ENCODE measurements around the gene MYO5B.

MYO5B gene

DNA sequence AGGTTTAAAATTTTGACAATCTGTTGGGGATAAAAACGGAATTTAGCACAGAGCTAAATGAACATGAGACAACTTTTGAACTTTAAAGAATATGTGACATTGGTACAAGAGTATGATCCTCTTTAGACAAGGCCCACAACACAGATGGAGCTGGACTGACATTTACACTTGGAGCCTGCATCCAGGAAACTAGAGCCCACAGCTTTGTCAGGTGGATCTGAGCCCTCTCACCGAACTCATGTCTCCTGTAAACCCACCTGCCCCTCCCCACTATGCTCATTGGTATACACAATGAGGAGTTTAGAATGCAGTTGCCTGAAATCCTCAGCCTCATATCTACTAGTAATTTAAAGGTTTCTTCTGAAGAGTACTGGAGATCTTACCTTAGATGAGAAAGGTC is 359.5 kb downstream of the MYO5B start:
- Histone ChIP-seq H3K36me3 (ENCODE audit: control insufficient read depth, insufficient read depth, low read length) (no peaks in the 10 kb centered on the region), H3K27me3 (ENCODE audit: control insufficient read depth, insufficient read depth, low read length) (no peaks in the 10 kb centered on the region), H3K4me3 (ENCODE audit: low read depth, low read length) (no peak overlapping the region), H3K4me1 (ENCODE audit: control insufficient read depth, insufficient read depth, low read length) (no peaks in the 10 kb centered on the region), H3K9me3 (ENCODE audit: control insufficient read depth, insufficient read depth, low read depth, low read length) (peaks cover 2% of the 10 kb centered on the region; the same call in 1 of the 2 replicates), H3K9ac (ENCODE audit: low read length) (no peak overlapping the region), H3K27ac (ENCODE audit: low read depth, low read length) (no peak overlapping the region)

DNA sequence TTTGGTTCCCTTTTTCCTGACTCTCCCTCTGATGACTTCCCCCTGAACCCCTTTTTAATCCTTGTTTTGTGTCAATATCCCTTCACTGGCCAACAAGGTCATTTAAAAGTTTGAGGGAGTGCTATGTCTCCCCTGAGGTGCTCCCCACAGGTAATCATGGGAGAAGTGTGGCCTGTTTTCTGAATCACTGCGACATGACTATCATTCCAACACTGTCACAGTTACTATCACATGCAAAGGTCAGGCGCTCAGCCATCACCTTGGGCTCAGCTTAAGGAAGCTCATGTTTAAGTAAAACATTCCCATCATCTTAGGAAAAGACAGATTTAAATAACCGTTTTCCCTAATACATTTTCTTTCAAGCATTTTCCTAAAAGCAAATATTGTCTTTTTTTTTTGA is 360.7 kb downstream of the MYO5B start:
- Histone ChIP-seq H3K9ac (ENCODE audit: low read length) (no peak overlapping the region), H3K9me3 (ENCODE audit: control insufficient read depth, insufficient read depth, low read depth, low read length) (peaks cover 6% of the 10 kb centered on the region; the same call in 1 of the 2 replicates), H3K4me3 (ENCODE audit: low read depth, low read length) (no peak overlapping the region), H3K36me3 (ENCODE audit: control insufficient read depth, insufficient read depth, low read length) (no peaks in the 10 kb centered on the region), H3K27me3 (ENCODE audit: control insufficient read depth, insufficient read depth, low read length) (no peaks in the 10 kb centered on the region), H3K27ac (ENCODE audit: low read depth, low read length) (no peak overlapping the region), H3K4me1 (ENCODE audit: control insufficient read depth, insufficient read depth, low read length) (no peaks in the 10 kb centered on the region)

DNA sequence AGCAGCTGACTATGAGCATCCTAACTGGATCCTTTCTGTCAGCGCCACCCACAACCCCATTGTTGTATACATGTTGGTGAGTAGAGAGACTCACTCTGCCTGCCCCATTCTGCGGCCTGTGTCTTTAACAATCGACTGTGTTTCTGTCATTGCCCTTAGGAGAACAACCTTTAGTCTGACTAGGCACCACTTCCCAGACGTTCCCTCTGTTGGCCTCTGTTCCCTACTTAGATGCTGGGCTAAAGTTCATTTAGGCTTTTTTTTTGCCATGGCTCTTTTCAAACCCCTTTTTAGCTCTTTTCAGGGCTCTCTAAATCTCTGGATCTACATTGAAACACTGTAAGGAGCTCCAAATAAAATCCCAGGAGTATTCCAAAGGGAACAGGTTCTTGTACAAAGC is 361.1 kb downstream of the MYO5B start:
- Histone ChIP-seq H3K4me3 (ENCODE audit: low read depth, low read length) (no peak overlapping the region), H3K9me3 (ENCODE audit: control insufficient read depth, insufficient read depth, low read depth, low read length) (peaks cover 6% of the 10 kb centered on the region; the same call in 1 of the 2 replicates), H3K27me3 (ENCODE audit: control insufficient read depth, insufficient read depth, low read length) (no peaks in the 10 kb centered on the region), H3K4me1 (ENCODE audit: control insufficient read depth, insufficient read depth, low read length) (no peaks in the 10 kb centered on the region), H3K9ac (ENCODE audit: low read length) (no peak overlapping the region), H3K36me3 (ENCODE audit: control insufficient read depth, insufficient read depth, low read length) (no peaks in the 10 kb centered on the region), H3K27ac (ENCODE audit: low read depth, low read length) (no peak overlapping the region)

DNA sequence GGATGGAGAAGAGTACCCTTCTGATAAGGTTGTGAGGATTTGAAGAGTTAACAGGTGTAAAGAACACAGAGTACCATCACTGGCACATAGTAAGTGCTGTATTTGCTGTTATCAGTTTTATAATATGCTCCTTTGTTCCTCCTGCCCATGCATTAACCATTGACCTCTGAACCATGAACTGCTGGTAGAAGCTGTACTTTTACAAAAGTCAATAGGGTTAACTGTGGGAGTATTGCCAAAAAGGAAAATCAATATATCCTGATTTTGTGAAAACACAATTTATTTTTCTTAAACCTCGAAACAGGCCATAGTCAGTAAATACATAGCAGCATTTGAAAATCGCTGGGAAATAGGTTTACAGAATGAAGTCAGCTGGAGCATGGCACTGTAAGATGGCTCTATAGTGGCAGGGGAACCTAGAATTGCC is 362.7 kb downstream of the MYO5B start:
- Histone ChIP-seq H3K36me3 (ENCODE audit: control insufficient read depth, insufficient read depth, low read length) (no peaks in the 10 kb centered on the region), H3K4me1 (ENCODE audit: control insufficient read depth, insufficient read depth, low read length) (no peaks in the 10 kb centered on the region), H3K27ac (ENCODE audit: low read depth, low read length) (no peak overlapping the region), H3K9me3 (ENCODE audit: control insufficient read depth, insufficient read depth, low read depth, low read length) (peaks cover 15% of the 10 kb centered on the region), H3K9ac (ENCODE audit: low read length) (no peak overlapping the region), H3K4me3 (ENCODE audit: low read depth, low read length) (no peak overlapping the region), H3K27me3 (ENCODE audit: control insufficient read depth, insufficient read depth, low read length) (no peaks in the 10 kb centered on the region)

DNA sequence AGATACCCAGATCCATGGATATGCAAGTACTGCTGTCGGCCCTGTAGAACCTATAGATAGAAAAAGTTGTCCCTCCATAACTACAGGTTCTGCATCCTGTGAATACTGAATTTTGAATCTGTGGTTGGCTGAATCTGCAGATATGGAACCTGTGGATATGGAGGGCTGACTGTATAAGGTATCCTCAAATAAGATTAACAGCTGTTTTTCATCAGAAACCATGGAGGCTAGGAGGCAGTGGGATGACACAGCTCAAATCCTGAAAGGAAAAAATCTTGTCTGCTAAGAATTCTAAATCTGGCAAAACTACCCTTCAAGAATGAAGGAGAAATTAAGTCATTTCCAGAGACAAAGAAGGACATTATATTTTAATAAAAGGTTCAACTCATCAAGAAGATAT is 367.0 kb downstream of the MYO5B start:
- Histone ChIP-seq H3K27ac (ENCODE audit: low read depth, low read length) (no peak overlapping the region), H3K4me1 (ENCODE audit: control insufficient read depth, insufficient read depth, low read length) (no peaks in the 10 kb centered on the region)

DNA sequence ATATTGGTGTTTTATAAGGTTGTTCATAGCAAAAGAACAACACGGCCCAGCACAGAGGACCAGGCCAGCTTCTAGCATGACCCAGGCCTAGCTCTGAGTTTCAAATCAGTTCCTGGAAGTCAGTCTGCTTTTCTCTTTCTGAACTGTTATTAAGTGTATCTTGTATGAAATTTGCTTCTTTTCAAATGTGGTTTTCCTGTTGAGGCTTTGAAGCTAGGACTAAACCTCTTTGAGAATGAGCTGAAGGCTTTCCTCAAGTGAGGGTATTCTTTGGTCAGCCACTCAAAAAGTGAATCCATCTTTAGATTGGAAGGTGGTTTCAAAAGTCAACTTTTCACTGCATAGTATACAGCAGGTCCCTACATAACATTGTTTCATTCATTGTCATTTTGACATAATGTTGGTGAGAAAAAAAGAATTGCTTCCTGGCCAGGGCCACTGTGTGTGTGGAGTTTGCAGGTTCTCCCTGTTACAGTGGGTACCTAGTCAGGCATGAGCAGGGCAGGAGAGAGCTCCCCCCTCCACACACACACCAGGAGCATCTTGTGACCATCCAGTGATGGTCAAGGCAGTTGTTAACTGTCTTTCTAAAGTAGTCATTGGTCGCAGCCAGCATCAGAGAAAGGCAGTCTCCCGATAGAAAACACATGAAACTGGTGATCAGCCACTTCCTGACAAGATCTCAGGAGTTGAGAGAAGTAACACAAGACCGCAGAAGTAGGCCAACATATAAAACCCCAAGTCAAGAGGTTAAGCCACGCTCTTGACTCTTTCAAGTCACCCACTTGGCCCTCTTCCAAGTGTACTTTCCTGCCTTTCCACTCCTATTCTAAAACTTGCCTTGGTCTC is 374.9 kb downstream of the MYO5B start:
- Histone ChIP-seq H3K9ac (ENCODE audit: low read length) (no peak overlapping the region), H3K27me3 (ENCODE audit: control insufficient read depth, insufficient read depth, low read length) (no peaks in the 10 kb centered on the region), H3K36me3 (ENCODE audit: control insufficient read depth, insufficient read depth, low read length) (no peaks in the 10 kb centered on the region; the same call in 1 of the 2 replicates), H3K4me3 (ENCODE audit: low read depth, low read length) (no peak overlapping the region), H3K27ac (ENCODE audit: low read depth, low read length) (no peak overlapping the region), H3K4me1 (ENCODE audit: control insufficient read depth, insufficient read depth, low read length) (no peaks in the 10 kb centered on the region), H3K9me3 (ENCODE audit: control insufficient read depth, insufficient read depth, low read depth, low read length) (no peaks in the 10 kb centered on the region)

More for the DNA sequence above, 367.0 kb downstream of the MYO5B start:
- H3K9ac ChIP-seq (ENCODE audit: low read length), result no peak overlapping the region
- no peak overlapping the region for H3K4me3 ChIP-seq (ENCODE audit: low read depth, low read length)
- H3K36me3 ChIP-seq (ENCODE audit: control insufficient read depth, insufficient read depth, low read length), result no peaks in the 10 kb centered on the region
- no peaks in the 10 kb centered on the region for H3K27me3 ChIP-seq (ENCODE audit: control insufficient read depth, insufficient read depth, low read length)
- H3K9me3 ChIP-seq (ENCODE audit: control insufficient read depth, insufficient read depth, low read depth, low read length), result peaks cover 31% of the 10 kb centered on the region

DNA sequence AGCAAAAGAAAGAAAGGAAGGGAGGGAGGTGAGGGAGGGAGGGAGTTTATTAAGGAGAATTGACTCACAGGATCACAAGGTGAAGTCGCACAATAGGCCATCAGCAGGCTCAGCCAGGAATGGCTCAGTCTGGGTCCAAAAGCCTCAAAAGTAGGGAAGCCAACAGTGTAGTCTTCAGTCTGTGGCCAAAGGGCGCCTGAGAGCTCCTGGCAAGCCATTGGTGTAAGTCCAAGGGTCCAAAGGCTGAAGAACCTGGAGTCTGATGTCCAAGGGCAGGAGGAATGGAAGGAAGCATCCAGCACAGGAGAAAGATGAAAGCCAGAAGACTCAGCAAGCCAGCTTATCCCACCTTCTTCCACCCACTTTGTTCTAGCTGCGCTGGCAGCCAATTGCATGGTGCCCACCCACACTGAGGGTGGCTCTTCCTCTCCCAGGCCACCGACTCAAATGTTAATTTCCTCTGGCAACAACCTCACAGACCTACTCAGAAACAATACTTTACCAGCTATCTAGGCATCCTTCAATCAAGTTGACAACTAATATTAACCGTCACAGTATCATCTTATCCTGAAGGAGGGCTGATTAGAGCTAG is 375.8 kb downstream of the MYO5B start:
- Histone ChIP-seq H3K9ac (ENCODE audit: low read length) (no peak overlapping the region), H3K27me3 (ENCODE audit: control insufficient read depth, insufficient read depth, low read length) (no peaks in the 10 kb centered on the region), H3K4me1 (ENCODE audit: control insufficient read depth, insufficient read depth, low read length) (peaks cover 4% of the 10 kb centered on the region; the same call in 1 of the 2 replicates), H3K4me3 (ENCODE audit: low read depth, low read length) (no peak overlapping the region), H3K27ac (ENCODE audit: low read depth, low read length) (no peak overlapping the region), H3K36me3 (ENCODE audit: control insufficient read depth, insufficient read depth, low read length) (no peaks in the 10 kb centered on the region; the same call in 1 of the 2 replicates), H3K9me3 (ENCODE audit: control insufficient read depth, insufficient read depth, low read depth, low read length) (no peaks in the 10 kb centered on the region)

DNA sequence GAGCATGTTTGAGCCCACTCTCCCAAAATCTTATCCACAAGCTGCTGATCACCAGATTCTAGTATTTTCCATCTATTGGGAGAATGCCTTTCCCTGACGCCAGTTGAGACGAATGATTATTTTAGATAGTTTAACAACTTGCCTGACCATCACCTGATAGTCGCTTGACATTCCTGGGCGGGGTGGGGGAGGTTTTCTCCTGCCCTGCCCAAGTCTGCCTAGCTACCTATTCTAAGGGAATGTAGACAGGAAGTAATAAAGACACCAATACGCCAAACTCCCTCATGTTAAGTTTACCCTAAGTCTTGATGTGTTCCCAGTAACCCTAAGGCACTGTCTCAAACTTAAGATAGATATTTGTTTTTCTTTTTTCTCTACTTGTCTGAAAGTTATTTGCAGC is 377.0 kb downstream of the MYO5B start:
- H3K9me3 ChIP-seq (ENCODE audit: control insufficient read depth, insufficient read depth, low read depth, low read length), result no peaks in the 10 kb centered on the region
- no peaks in the 10 kb centered on the region for H3K27me3 ChIP-seq (ENCODE audit: control insufficient read depth, insufficient read depth, low read length)
- peaks cover 4% of the 10 kb centered on the region; the same call in 1 of the 2 replicates for H3K4me1 ChIP-seq (ENCODE audit: control insufficient read depth, insufficient read depth, low read length)
- no peak overlapping the region for H3K27ac ChIP-seq (ENCODE audit: low read depth, low read length)
- H3K36me3 ChIP-seq (ENCODE audit: control insufficient read depth, insufficient read depth, low read length), result no peaks in the 10 kb centered on the region; the same call in 1 of the 2 replicates
- H3K9ac ChIP-seq (ENCODE audit: low read length), result no peak overlapping the region
- H3K4me3 ChIP-seq (ENCODE audit: low read depth, low read length), result no peak overlapping the region

DNA sequence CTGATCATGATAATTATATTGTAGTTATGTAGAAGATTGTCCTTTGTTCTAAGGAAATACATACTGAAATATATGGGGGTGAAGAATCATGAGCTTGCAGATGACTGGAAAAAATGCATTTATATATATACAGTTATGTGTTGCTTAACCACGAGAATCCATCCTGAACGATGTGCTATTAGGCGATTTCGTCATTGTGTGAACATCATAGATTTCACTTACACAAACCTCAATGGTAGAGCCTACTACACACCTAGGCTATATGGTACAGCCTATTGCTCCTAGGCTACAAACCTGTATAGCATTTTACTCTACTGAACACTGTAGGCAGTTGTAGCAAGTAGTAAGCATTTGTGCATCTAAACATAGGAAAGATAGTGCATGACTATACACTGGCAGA is 379.0 kb downstream of the MYO5B start:
- H3K4me1 ChIP-seq (ENCODE audit: control insufficient read depth, insufficient read depth, low read length), result peaks cover 7% of the 10 kb centered on the region
- no peak overlapping the region for H3K27ac ChIP-seq (ENCODE audit: low read depth, low read length)
- H3K27me3 ChIP-seq (ENCODE audit: control insufficient read depth, insufficient read depth, low read length), result no peaks in the 10 kb centered on the region
- peaks cover 4% of the 10 kb centered on the region; the same call in 1 of the 2 replicates for H3K9me3 ChIP-seq (ENCODE audit: control insufficient read depth, insufficient read depth, low read depth, low read length)
- H3K9ac ChIP-seq (ENCODE audit: low read length), result no peak overlapping the region
- no peak overlapping the region for H3K4me3 ChIP-seq (ENCODE audit: low read depth, low read length)
- H3K36me3 ChIP-seq (ENCODE audit: control insufficient read depth, insufficient read depth, low read length), result no peaks in the 10 kb centered on the region; the same call in 1 of the 2 replicates

DNA sequence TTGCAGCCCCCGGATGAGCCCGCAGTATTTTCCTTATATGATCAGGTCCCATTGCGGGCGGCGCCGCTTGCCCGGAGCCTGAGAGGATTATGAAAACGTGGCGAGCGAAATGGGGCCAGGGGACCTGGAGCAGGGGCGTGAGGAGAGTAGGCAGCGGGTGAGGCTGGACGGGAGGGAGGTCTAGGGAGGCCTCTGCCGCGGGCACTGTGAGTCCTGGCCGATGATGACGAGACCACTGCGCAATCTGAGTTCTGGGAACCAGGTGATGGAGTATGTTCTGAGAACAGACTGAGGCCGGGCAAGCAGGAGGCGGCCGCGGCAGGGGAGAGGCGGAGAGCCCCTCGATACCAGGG is 380.8 kb downstream of the MYO5B start:
- H3K27ac ChIP-seq (ENCODE audit: low read depth, low read length), result peak overlapping the region; percentile 61; the same call in 1 of the 2 replicates
- peaks cover 7% of the 10 kb centered on the region for H3K4me1 ChIP-seq (ENCODE audit: control insufficient read depth, insufficient read depth, low read length)
- peaks cover 19% of the 10 kb centered on the region for H3K9me3 ChIP-seq (ENCODE audit: control insufficient read depth, insufficient read depth, low read depth, low read length)
- peaks cover 10% of the 10 kb centered on the region for H3K36me3 ChIP-seq (ENCODE audit: control insufficient read depth, insufficient read depth, low read length)
- H3K27me3 ChIP-seq (ENCODE audit: control insufficient read depth, insufficient read depth, low read length), result no peaks in the 10 kb centered on the region
- peak overlapping the region; percentile 81 for H3K9ac ChIP-seq (ENCODE audit: low read length)
- peak overlapping the region; percentile 80 for H3K4me3 ChIP-seq (ENCODE audit: low read depth, low read length)

All from HUES6 (cell line).